HFF-Myc (cell line): Measurements from ENCODE around the gene NSUN4.
"Not testable (repeated sequence)": the region's sequence is repeated elsewhere in the genome, so short reads cannot be mapped to it uniquely, and the experiment has no call there.

Source experiments
- DNase-seq: peaks from one replicate; pipeline ENCODE4 v3.0.0-alpha.2; 2011; ENCODE audit warnings: low read depth; ENCODE audit errors: extremely low read depth
- H3K4me3 ChIP-seq: replicated peaks from 2 replicates; pipeline ENCODE4 v1.5.1; 2011; ENCODE audit warnings: low read depth, mild to moderate bottlenecking, control low read depth, low read length
- TF ChIP-seq, protein P1 (sequence below): IDR thresholded peaks from 2 replicates; pipeline ENCODE4 v1.5.1; 2012; ENCODE audit warnings: mild to moderate bottlenecking, low read depth, low read length, control low read depth; ENCODE audit errors: missing control alignments

NSUN4 gene

DNA sequence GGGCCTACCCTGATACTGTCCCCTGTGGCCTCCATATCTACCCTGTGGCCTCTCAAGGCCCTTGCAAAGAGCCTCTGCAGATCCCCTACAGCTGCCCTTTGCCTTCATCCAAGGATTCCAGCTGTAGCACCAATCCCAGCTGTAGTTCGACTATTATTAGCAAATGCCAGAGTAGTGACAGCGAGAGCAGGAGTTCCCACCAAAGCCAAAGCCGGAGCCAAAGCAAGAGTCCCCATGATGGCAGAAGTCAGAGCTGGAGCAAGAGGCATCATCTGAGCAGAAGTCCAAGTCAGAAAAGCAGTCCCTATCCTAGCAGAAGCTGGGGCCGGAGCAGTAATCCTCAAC, 2.7 kb downstream of the NSUN4 start:
- TF ChIP-seq, protein P1, sequence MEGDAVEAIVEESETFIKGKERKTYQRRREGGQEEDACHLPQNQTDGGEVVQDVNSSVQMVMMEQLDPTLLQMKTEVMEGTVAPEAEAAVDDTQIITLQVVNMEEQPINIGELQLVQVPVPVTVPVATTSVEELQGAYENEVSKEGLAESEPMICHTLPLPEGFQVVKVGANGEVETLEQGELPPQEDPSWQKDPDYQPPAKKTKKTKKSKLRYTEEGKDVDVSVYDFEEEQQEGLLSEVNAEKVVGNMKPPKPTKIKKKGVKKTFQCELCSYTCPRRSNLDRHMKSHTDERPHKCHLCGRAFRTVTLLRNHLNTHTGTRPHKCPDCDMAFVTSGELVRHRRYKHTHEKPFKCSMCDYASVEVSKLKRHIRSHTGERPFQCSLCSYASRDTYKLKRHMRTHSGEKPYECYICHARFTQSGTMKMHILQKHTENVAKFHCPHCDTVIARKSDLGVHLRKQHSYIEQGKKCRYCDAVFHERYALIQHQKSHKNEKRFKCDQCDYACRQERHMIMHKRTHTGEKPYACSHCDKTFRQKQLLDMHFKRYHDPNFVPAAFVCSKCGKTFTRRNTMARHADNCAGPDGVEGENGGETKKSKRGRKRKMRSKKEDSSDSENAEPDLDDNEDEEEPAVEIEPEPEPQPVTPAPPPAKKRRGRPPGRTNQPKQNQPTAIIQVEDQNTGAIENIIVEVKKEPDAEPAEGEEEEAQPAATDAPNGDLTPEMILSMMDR: no peak
- DNase-seq: no peak
- no peak overlapping the region for H3K4me3 ChIP-seq

DNA sequence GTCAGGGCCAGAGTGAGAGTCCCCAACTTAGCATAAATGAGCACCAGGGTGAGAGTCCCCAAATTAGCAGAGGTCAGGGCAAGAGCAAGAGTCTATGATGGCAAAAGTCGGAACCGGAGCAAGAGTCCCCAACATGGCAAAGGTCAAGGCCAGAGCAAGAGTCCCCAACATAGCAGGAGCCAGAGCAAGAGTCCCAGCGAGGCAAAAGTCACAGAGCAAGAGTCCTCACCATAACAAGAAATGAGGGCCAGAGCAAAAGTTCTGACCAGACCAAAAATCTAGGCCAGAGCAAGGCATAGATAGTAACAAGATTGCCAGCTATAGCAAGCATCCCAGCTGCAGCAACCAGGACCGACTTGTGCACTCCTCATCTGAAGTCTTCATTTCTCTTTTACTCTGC, 3.1 kb downstream of the NSUN4 start:
- no peak for DNase-seq
- TF ChIP-seq, protein P1: no peak
- H3K4me3 ChIP-seq: no peak overlapping the region

DNA sequence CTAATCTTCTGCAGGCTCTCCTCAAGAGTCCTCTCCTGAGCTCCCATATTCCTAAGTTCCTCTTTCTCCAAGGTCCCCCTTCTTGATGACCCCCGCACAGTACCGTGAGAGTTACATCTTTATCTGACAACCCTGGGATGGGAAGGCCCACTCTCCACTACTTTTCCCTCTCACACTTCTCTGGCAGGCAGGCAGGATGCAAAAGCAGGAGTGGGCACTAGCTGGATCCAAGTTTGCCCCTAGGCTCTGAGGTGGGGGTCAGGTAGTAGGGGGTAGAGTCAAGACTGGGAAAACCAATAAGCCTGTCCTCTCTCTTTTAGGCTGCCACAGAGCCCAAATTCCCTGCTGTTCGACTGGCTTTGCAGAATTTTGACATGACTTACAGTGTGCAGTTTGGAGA, 3.9 kb downstream of the NSUN4 start:
- no peak for DNase-seq
- TF ChIP-seq, protein P1: no peak
- no peak overlapping the region for H3K4me3 ChIP-seq

DNA sequence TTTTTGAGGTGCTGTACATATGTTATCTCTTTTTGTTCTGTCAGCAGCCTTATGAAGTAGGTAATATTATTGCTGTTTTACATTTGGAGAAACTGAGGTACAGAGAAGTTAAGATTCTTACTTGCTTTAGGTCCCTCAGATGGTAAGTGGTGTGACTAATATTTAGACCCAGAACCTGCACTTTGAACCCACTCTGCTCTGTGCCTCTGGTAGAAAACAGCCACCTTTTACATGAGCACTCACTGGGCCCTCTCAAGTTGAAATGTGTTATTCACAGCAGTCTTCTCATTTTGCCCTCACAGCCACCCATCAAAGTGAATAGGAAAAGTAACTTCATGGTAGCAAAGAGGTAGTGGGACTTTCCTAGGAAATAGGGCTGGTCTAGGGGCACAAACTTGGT, 4.7 kb downstream of the NSUN4 start:
- DNase-seq: no peak
- TF ChIP-seq, protein P1: no peak
- H3K4me3 ChIP-seq: no peak overlapping the region

DNA sequence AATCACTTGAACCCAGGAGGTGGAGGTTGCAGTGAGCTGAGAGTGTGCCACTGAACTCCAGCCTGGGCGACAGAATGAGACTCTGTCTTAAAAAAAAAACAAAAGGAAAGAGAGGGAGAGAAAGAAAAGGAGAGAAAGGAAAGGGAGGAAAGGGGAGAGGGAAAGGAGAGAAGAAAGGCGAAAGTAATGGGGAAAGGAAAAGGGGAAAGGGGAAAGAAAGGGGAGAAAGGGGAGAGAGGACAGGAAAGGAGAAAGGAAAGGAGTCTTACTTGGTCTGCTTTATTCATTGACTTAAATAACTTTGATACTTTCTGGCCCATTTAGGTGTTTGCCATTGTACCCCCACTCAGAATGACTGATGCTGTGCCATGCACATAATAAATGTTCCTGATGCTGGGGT, 11.8 kb downstream of the NSUN4 start:
- no peak overlapping the region for H3K4me3 ChIP-seq
- DNase-seq: no peak
- TF ChIP-seq, protein P1: no peak

DNA sequence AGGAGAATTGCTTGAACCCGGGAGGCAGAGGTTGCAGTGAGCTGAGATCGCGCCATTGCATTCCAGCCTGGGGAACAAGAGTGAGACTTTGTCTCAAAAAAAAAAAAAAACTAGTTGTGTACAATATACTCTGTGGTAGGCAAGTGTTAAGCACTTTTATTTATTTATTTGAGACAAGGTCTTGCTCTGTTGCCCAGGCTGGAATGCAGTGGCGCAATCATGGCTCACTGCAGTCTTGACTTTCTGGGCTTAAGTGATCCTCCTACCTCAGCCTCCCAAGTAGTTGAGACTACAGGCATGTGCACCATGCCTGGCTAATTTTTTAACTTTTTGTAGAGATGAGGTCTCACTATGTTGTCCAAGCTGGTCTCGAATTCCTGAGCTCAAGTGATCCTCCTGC, 15.3 kb downstream of the NSUN4 start:
- not testable (repeated sequence) for H3K4me3 ChIP-seq, DNase-seq

DNA sequence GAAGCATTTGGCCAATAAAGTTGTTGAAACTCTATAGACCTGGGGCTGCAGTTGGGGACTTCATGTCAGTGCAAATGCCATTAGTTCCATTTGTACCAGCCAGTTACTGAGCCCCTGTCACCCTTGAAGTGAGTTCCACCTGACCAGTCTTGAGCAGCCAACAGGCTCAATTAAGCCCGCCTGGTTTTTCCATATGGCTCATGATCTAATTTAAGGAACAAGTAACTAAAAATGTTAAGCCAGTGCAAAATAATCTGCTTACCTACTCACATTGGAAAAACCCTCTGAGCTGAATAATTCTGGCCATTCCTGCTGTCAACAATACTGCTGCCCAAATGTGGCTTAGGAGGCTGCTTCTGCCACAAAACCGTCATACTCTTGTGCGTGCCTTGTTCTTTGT, 21.6 kb downstream of the NSUN4 start:
- no peak overlapping the region for H3K4me3 ChIP-seq
- TF ChIP-seq, protein P1: no peak
- no peak for DNase-seq
